Right hindlimb (tissue), 1 donor: Measurements from ENCODE around the gene FBXO46.
A peak's percentile ranks its signal among the peaks of the same experiment; 100 is the strongest.
"Not testable (repeated sequence)": the region's sequence is repeated elsewhere in the genome, so short reads cannot be mapped to it uniquely, and the experiment has no call there.

ENCODE experiments used
- DNase-seq: peaks from one replicate; pipeline ENCODE4 v3.0.0-alpha.2; 2018

FBXO46 gene

DNA sequence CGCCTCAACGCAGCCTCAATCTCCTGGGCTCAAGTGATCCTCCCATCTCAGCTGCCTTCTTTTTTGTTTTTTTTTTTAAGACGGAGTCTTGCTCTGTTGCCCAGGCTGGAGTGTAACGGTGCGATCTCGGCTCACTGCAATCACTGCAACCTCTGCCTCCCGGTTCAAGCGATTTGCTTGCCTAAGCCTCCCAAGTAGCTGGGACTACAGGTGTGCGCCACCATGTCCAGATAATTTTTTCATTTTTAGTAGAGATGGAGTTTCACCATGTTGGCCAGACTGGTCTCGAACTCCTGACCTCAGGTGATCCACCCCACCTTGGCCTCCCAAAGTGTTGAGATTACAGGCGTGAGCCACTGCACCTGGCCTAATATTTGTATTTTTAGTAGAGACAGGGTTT is 10.6 kb downstream of the FBXO46 start:
- DNase-seq, result not testable (repeated sequence)

DNA sequence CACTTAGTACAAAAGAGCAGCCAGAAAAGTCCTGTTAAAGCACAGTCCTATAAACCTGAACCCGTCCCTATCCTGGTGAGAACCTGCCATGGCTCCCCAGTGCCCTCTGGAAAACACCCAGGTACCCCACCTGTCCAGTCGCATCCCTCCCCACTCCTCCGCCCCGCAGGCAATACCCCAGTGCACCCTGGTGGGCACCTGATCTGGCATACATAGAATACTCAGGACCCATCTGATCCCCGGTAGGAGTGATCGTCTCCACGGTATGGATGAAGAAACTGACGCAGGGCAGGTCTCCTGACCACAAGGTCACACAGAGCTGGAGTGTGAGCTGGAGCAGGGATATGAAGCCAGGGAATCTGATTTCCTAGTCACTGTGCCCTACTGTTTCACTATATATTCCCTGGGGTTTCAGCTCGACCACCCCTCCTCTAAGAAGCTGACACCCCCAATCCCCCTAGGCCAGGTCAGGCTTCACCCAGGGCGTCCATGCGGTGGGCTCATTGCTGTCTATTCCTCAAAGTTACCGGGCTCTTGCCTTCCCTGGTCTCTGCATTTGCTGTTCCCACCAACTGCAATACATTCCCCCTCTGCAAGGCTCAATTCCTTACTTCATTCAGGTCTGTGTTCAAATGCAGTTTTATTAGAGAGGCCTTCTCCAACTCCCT is 12.6 kb downstream of the FBXO46 start:
- DNase-seq, result no peak

DNA sequence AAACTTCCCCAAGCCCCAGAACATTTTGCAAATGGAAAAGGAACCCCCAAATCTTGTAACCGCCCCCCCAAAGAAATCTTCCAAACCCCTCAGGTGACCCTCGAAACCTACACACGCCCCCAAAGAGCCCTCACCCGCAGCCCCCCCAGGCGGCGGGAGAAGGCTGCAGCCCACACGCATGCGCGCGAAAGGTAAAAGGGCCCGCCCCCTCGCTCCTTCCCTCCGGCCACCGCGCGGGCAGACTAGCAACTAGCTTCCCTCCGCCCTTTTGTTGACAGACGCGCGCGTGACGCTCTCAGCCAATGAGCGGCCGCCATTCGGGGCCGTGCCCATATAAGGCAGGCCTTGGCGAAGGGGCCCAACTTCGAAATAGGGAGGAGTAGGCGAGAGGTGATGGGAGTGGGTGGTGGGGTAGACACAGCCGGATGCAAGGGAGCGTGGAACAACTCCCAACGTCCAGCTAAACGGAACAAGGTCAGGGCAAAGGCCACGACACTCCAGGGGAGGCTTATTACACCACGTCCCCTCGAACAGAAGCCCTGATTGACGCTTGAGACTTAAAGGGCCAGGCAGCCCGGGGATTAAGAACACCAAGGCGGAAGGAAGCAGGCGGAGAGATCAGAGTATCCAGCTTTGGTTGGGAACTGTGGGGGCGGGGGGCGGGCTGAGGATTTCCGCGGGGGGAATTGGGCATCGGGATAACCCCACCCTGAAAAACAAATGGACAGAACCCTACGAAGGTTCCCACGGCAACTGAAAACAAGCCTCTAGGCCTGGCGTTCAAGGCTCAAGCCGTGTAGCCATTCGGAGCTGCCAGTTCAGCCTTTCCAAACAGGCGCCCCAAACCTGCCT is 13.3 kb downstream of the FBXO46 start:
- peak; percentile 100 for DNase-seq

DNA sequence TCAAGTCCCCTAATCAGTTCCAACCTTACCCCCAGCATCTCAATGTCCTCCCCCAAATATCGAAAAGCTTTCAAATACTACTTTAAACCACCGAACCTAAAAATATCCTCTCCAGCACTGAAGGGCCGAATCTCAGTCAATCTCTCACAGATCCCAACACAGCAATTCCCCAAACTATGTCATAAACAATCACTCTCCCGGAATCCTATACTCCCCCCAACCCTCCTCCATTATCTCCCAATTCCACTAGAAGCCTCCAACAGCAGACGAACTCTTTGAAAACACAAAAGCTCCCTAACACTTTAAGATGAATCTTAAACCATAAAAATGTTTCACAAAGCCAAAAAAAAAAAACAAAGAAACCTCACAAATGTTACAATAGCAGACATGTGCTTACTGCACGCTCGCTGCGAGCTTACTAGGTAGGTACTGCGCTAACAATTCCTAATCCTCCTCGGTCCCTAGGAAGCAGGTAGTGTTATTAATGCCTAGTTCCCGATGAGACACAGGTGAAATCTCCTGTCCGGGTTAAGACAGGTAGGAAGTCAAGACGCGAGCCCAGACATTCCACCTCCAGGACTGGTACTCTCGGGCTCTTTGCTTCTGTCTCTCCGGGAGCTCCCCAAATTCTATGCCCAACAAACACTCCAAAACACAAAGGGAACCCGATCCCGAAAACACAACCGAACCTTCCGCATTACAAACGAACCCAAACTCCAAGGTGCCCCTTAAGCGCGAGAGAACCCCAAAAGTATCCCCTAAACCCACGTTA is 14.2 kb downstream of the FBXO46 start:
- DNase-seq, result no peak

DNA sequence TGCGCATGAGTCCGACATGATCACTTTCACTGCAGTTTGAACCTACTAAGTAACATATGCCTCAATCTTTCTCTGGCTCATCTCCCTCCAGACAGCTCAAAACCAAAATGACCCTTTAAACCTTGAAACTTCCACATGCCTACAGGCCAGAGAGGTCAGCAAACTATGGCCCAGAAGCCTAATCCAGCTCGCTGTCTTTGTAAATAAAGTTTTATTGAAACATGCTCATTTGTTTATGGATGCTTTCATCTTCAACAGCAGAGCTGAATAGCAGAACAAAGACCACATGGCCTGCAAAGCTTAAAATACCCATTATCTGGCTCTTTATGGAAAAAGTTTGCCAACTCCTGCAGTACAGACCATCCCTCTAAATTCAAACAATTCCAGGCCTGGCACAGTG is 15.6 kb downstream of the FBXO46 start:
- DNase-seq, result no peak

DNA sequence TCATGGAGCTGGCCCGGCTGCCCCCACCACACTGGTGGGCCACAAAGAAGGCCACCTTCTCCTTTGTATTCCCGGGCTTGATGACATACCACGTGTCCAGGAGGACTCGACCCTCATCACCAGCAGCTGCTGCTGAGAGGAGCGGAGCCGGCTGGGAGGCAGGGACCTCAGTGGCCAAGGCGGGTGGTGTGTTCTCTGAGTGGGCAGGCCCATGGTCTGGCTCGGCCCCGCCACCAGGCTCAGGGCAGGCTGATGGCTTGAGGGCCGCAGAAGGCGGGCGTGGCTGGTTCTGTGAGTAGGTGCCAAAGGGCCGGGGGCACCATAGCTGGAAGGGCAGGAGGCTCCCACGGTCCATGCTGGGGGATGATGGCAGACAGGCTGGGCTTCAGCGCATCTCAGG is 17.6 kb downstream of the FBXO46 start:
- no peak for DNase-seq

DNA sequence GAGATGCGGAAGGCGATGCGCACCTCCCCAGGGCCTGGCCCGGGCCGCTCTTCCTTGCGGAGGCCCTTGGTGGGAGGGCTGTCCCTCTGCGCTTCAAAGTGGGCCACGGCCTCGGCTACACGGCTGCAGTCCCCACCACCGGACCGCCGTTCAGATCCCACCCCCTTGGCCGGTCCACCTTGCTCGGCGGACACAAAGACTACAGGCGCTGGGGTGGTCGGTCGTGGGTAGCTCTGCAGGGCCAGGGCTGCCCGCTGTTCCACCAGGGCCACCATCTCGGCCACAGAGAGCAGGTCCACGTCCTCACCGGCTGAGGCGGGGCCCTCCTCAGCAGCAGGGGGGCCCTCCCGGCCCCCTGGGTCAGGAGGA is 18.0 kb downstream of the FBXO46 start:
- DNase-seq, result no peak

DNA sequence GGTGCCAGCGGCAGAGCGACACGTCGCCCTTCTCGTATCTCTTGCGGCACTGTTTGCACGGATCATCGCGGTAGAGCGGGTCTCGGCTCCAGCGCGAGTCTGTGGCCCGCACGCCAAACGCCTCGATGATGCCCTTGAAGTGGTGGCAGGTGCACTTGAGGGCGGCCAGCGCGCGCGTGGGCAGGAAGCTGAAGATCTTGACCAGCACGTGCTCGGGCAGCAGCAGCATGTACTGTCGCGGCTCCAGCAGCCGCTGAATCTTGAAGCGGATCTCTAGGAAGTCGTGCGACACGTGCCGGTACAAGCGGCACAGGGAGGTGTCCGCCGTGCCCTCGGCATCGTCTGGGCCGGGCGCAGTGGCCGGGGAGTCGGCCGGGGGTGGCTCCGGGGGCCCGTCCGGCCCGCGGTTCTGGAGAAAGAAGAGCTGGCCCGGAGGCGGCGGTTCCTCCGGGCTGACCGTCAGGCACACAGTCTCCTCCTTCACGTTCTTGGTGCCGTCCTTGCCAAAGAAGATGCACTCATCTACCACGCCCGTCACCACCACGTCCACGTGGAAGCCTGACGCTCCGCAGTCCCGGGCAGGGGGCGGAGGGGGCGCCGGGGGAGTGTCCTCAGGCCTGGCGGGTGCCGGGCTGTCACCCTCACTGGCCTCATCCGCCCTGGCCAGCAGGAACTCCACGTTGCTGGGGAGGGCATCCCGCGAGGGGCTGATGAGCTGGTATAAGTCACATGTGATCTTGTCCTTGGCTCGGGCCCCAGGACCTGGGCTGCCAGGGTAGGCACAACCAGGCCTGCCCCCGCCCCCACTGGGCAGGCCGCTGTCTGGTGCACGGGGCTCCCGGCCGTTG is 18.6 kb downstream of the FBXO46 start:
- DNase-seq, result no peak

DNA sequence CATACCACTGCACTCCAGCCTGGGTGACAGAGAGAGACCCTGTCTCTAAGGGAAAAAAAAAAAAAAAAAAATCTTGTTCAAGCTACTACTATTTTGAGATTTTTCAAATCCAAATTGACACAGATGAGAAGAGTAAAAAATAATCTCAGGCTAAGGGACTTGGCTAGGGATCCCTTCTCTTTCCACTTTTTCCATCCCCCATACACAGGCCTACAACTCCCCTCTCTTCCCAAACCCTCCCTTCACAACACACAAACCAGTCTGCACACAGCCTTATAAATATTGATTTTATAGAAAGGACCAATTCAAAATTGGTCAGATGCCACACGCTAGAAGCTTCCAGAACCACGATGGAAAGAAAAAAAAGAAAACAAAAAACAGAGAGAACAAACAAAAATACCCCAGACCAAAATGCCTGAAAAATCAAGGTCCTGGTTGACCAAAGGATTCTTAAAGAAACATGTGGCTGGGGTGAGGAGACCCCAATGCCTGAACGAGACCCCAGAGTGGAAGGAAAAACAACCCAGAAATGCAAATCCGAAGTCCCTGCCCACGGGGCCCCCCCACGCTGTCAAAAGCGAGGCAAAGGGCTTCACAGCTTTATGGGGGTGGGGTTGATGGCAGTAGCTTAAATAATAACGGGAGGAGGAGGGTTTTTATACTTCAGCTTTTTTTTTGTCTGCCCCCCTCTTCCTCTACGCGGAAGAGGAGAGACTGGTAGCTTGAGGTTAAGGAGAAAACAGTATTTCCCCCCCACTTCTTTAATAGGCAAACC is 20.2 kb downstream of the FBXO46 start:
- no peak for DNase-seq

DNA sequence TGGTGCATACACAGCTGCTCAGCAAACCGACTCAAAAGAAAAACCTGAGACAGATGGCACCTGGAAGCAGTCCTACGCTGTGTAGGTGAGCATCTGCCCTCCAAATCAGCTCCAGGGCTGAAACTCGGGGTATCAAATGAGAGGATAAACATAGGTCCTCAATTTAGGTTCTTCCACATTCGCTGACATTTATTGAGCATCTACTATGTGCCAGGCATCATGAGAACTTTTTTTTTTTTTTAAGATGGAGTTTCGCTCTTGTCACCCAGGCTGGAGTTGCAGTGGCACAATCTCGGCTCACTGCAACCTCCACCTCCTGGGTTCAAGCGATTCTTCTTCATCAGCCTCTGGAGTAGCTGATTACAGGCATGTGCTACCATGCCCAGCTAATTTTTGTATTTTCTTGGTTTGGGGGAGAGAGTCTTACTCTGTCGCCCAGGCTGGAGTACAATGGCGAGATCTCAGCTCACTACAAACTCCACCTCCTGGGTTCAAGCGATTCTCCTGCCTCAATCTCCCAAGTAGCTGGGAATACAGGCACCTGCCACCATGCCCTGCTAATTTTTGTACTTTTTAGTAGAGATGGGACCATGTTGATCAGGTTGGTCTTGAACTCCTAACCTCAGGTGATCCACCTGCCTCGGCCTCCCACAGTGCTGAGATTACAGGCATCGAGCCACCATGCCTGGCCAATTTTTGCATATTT is 24.8 kb downstream of the FBXO46 start:
- no peak for DNase-seq

DNA sequence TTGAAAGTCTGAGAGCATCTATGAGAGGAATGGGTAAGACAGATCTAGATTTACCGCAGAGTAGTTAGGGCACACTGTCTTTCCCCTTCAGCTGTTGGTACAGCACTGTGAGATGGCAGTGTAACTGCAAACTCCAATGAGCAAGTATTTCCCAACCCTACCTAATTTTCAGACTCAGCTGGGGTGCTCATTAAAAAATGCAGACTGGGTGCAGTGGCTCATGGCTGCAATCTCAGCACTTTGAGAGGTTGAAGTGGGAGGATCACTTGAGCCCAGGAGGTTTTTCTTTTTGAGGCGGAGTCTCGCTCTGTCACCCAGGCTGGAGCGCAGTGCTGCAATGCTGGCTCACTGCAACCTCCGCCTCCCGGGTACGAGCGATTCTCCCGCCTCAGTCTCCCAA is 25.6 kb downstream of the FBXO46 start:
- DNase-seq, result no peak

DNA sequence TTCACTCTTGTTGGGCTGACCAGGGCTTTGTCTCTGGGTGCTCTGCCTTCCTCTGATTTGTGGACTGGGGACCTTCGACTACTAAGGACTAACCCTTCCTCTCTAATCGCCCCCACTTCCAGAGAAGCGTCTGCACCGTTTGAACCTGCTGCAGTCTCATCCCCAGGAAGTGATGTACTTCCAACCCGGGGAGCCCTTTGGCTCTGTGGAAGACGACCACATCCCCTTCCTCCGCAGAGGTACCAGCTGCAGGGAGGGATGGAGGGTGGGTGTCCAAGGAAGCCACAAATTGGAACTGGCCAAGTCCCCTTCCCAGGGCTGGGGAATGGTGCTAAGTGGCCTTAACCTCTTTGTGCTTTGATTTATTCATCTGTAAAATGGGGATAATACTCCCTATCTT is 29.0 kb downstream of the FBXO46 start:
- no peak for DNase-seq

DNA sequence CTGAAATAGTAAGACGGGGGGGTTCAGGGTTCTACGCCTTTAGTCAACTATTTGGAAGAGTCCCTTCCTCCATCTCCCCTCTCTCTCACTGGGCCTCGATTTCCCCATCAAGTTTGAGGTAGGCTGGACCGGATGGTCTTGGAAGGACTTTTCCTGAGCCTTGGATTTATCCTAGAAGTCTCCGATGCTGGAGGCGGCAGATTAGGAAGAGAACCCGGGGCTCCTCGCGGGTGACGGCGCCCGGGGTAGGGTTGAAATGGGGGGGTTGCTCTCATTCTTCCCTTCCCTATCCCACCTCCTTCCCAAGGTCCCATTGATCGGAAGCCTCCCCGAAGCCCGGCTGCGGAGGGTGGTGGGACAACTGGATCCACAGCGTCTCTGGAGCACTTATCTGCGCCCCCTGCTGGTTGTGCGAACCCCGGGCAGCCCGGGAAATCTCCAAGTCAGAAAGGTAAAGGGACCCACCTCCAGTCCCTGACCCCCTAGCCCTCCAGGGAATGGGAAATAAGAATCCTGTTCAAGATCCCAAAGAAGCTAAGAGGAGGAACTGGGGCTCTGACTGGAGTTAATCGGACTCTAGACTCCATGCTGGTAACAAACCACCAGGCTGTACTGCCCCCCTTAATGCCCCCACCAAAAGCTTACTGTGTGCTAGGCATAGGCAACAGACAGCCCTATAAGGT is 37.4 kb downstream of the FBXO46 start:
- DNase-seq, result peak; percentile 80

DNA sequence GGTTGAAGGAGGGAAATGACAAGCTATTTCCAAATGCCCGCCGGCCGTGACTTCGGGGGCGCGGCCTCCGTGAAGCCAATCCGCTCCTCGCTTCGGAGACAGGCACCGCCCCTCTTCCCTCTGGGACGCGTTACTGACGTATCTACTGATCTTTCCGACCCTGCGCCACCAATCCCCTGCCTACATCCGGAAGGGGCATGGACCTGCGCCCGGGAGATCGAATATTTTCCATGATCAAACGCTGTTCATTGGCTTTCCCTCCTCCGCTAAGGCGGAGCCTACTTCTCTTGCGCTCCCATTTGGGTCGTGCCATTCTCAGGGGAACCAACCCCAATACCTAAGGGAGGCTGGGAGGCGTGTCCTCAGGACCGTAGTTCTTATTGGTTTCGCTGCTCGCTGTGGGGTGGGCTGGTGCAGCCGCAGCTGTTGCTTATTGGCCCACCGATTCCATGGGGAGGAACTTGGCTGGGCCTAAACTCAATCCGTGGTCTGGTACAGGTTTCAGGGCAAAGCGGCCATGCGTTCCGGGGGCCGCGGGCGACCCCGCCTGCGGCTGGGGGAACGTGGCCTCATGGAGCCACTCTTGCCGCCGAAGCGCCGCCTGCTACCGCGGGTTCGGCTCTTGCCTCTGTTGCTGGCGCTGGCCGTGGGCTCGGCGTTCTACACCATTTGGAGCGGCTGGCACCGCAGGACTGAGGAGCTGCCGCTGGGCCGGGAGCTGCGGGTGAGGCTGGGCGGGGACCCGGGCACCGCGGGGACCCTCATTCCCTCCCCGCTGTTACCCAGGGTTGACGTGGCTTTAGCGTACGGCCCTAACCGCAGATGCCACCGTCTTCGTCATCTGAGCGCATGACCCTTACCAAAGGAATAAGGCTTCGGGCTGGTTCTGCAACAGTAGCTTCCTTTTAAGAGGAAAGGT is 38.2 kb downstream of the FBXO46 start, which contains the start of gene QPCTL:
Gene QPCTL, plus strand, starts transcription at position 480 of the 919 bp plus-strand sequence. Its CDS starts 38 bp downstream, at position 518.
- DNase-seq, result peak; percentile 96

DNA sequence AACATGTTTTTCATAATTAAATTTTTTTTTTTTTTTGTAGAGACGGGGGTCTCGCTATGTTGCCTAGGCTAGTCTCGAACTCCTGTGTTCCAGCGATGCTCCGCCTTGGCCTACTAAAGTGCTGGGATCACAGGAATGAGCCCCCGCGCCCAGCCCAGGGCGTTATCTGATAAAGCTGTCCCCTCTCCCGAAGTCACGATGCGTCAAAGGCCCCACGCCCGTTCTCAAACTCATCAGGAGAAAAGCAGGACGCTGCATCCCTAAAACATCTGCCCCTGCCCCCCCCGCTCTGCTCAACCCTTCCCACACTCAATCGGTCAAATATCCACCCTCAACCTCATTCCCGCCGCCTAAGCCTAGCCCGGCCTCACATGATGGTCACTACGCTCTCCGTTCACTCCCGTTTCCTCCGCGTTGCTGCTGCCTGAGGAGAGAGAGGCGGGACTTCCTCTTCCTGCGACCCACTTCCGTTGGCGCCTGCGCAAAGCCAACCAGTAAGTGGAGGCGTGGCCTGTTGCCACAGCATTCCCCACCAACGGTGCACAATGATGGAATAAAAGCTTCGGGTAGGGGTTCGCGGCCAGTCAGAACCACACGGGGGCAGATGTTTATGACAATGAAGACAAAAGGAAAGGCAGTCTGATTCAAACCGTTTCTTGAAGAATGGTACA is 39.0 kb downstream of the FBXO46 start, which contains the start of gene SNRPD2:
Gene SNRPD2, minus strand, starts transcription at position 438 of the 671 bp plus-strand sequence. Its CDS starts 65 bp downstream, at position 373.
- peak; percentile 96 for DNase-seq

DNA sequence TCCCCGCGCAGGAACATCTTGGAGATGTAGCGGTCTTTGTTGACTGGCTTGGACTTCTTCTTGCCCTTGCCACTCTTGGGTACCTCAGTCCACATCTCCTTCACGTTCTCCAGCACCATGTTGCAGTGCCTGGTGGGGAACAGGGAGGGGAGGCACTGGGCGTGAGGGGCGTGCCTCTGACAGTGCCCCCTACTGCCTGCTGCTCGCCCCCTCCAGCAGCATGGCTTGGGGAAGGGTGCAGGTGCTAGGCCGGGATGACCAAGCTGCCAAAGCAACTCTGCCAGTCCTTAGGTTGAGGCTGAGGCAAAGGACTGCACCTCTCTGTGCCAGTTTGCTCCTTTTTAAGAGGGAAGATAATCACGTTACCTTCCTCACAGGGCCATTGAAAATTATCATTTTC is 43.1 kb downstream of the FBXO46 start:
- DNase-seq, result no peak

DNA sequence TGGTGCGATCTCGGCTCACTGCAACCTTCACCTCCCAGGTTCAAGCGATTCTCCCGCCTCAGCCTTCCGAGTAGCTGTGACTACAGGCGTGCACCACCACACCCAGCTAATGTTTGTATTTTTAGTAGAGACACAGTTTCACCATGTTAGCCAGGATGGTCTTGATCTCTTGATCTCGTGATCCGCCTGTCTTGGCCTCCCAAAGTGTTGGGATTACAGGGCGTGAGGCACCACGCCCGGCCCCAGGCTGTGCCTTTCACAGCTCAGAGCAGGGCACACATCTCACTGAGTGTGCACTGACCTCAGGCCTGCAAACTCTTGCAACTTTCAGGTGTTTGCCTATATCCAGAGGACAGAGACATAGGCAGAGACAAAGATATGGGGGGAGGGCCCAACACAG is 45.7 kb downstream of the FBXO46 start:
- not testable (repeated sequence) for DNase-seq

DNA sequence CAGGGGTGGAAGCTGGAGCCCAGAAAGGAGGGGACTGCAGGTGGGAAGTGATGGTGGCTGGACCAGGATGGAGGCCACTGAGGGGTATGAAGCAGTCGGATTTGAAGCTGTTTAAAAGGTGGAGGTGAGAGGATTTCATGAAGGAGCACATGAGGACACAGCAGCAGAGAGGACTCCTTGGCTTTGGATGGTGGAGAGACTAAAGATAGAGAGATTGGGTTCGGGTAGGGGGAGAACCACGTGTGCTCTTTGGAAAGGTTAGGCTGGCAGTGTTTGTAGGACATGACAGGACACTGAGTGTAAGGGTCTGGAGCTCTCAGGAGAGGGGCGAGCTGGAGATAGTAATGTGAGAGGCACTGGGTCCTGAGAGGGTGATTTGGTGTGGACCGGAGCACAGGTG is 47.8 kb downstream of the FBXO46 start:
- no peak for DNase-seq

DNA sequence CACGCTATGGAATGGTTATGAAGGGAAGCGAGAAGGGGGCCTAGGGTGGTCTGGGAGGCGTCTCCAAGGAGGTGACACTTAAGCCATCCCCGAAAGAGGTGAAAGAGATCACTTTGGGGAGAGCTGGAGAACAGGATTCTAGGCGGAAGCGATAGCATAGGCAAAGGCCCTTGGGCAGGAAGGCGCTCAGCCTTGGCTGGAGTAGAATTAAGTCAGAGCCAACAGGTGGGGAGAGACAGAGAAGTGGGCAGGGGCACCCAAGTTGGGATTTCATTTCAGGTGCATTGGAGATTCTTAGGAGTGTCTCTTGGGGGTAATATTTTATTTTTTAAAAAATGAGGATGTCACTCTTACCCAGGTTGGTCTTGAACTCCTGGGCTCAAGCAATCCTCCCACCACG is 48.6 kb downstream of the FBXO46 start:
- no peak for DNase-seq
